ENCODE measurements around the gene NRDE2. TPM values are rescaled to one million over a fixed set of nuclear protein-coding genes. Genes with fewer than 3 reads are reported as not detected.

Gene NRDE2
- total RNA-seq, 1 experiment from 2014 or later, result 18.0 TPM

- intact Hi-C loops (cut with micrococcal nuclease; ENCODE audit: unreplicated experiment), result loop anchor here (1.0 to 5.0 kb wide), 2 partner anchors 53 to 67 kb away; partner anchors contain the start of gene CALM1
- no TSS peak for BruUV-seq (replicated peaks)
Observed at GRCh38 chr14:90330203-90331196, 1.2 kb downstream of the NRDE2 start.

GRCh38 chr14:90321891-90322290 lies 9.8 kb downstream of the NRDE2 start:
- Mint-ChIP-seq H3K4me3 (ENCODE audit: unreplicated experiment) (no peak overlapping the region), H3K27ac (ENCODE audit: unreplicated experiment) (no peak overlapping the region), H3K36me3 (ENCODE audit: insufficient read depth, unreplicated experiment) (peaks cover 10% of the 10 kb centered on the region), H3K4me1 (ENCODE audit: low read depth, unreplicated experiment) (no peaks in the 10 kb centered on the region), H3K9me3 (ENCODE audit: unreplicated experiment) (peaks cover 15% of the 10 kb centered on the region), H3K27me3 (ENCODE audit: insufficient read depth, unreplicated experiment) (no peaks in the 10 kb centered on the region)
- no peaks in the 10 kb centered on the region for H3K9me3 ChIP-seq
- TF ChIP-seq CTCF (IDR thresholded peaks at IDR 0.05; ENCODE audit: insufficient read depth in 1 of 2, low read depth in 1 of 2, low read length in 1 of 2, severe bottlenecking in 1 of 2, unreplicated experiment in 1 of 2), result no peak
- ChIA-PET CTCF (no interaction called here), POLR2A (no interaction called here)
- no peaks in the 10 kb centered on the region for H3K27me3 ChIP-seq (replicated peaks; ENCODE audit: control insufficient read depth, insufficient read depth, low read length)
- H3K4me3 ChIP-seq (ENCODE audit: low read depth, low read length), result no peak overlapping the region
- no peak for DNase-seq
- no TSS peak for BruUV-seq (replicated peaks)
- intact Hi-C loops (cut with micrococcal nuclease; ENCODE audit: unreplicated experiment), result no loop called here
- no peaks in the 10 kb centered on the region for H3K4me1 ChIP-seq
- H3K36me3 ChIP-seq (ENCODE audit: control insufficient read depth, insufficient read depth, low read length), result no peaks in the 10 kb centered on the region

More at GRCh38 chr14:90330203-90331196, 1.2 kb downstream of the NRDE2 start:
- Mint-ChIP-seq H3K4me1 (ENCODE audit: low read depth, unreplicated experiment) (peaks cover 3% of the 10 kb centered on the region), H3K4me3 (ENCODE audit: unreplicated experiment) (peak overlapping the region; percentile 91), H3K27ac (ENCODE audit: unreplicated experiment) (no peak overlapping the region), H3K36me3 (ENCODE audit: insufficient read depth, unreplicated experiment) (peaks cover 16% of the 10 kb centered on the region), H3K27me3 (ENCODE audit: insufficient read depth, unreplicated experiment) (no peaks in the 10 kb centered on the region), H3K9me3 (ENCODE audit: unreplicated experiment) (no peaks in the 10 kb centered on the region)
- POLR2A ChIA-PET, result no interaction called here
- CTCF ChIA-PET, result no interaction called here
- Histone ChIP-seq H3K27me3 (replicated peaks; ENCODE audit: control insufficient read depth, insufficient read depth, low read length) (no peaks in the 10 kb centered on the region), H3K9me3 (no peaks in the 10 kb centered on the region), H3K4me1 (peaks cover 9% of the 10 kb centered on the region; the same call in 1 of the 2 replicates), H3K36me3 (ENCODE audit: control insufficient read depth, insufficient read depth, low read length) (no peaks in the 10 kb centered on the region), H3K4me3 (ENCODE audit: low read depth, low read length) (peak overlapping the region; percentile 37)
- TF ChIP-seq CTCF (IDR thresholded peaks at IDR 0.05; ENCODE audit: insufficient read depth in 1 of 2, low read depth in 1 of 2, low read length in 1 of 2, severe bottlenecking in 1 of 2, unreplicated experiment in 1 of 2), result no peak
- DNase-seq, result no peak

- no peaks in the 10 kb centered on the region for H3K27me3 Mint-ChIP-seq (ENCODE audit: insufficient read depth, unreplicated experiment)
- H3K9me3 ChIP-seq, result no peaks in the 10 kb centered on the region
- H3K4me1 Mint-ChIP-seq (ENCODE audit: low read depth, unreplicated experiment), result no peaks in the 10 kb centered on the region
- ChIA-PET CTCF (no interaction called here), POLR2A (no interaction called here)
- H3K27me3 ChIP-seq (replicated peaks; ENCODE audit: control insufficient read depth, insufficient read depth, low read length), result no peaks in the 10 kb centered on the region
- H3K4me1 ChIP-seq, result no peaks in the 10 kb centered on the region
- no peak for DNase-seq
- H3K36me3 ChIP-seq (ENCODE audit: control insufficient read depth, insufficient read depth, low read length), result no peaks in the 10 kb centered on the region; the same call in 1 of the 2 replicates
- H3K4me3 Mint-ChIP-seq (ENCODE audit: unreplicated experiment), result no peak overlapping the region
- peaks cover 15% of the 10 kb centered on the region for H3K9me3 Mint-ChIP-seq (ENCODE audit: unreplicated experiment)
- peaks cover 20% of the 10 kb centered on the region for H3K36me3 Mint-ChIP-seq (ENCODE audit: insufficient read depth, unreplicated experiment)
- no peak overlapping the region for H3K27ac Mint-ChIP-seq (ENCODE audit: unreplicated experiment)
- TF ChIP-seq CTCF (IDR thresholded peaks at IDR 0.05; ENCODE audit: insufficient read depth in 1 of 2, low read depth in 1 of 2, low read length in 1 of 2, severe bottlenecking in 1 of 2, unreplicated experiment in 1 of 2), result no peak
- no TSS peak for BruUV-seq (replicated peaks)
- intact Hi-C loops (cut with micrococcal nuclease; ENCODE audit: unreplicated experiment), result no loop called here
- no peak overlapping the region for H3K4me3 ChIP-seq (ENCODE audit: low read depth, low read length)
Observed at GRCh38 chr14:90319634-90320541, 11.9 kb downstream of the NRDE2 start.

All from Caco-2 (cell line).